Measurements from ENCODE around the gene TMEM200A. TPM values are rescaled to one million over a fixed set of nuclear protein-coding genes. Genes with fewer than 3 reads are reported as not detected.
"Not testable (repeated sequence)": the region's sequence is repeated elsewhere in the genome, so short reads cannot be mapped to it uniquely, and the experiment has no call there.

TMEM200A gene
- total and polyA plus RNA-seq, 10 donors = 0.33 to 2.3 (median 1.3) TPM

DNA sequence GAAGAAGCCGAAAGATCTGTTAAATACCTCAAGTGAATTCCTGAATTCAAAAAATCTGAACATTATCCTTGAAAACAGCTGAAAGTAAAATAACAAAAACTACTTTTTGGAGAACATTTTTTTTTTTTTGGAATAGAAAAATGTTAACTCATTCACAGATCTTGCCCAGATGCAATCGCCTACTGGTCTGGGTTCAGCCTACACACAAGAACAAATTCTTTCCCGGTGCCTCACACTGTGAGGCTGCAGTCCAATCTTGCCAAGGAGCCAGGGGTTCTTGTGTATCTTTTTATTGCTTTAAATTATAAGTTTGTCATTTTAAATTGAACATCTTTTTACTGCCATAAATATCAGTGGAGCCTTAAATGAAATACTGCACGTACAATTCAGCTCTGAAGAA lies 41.2 kb upstream of the TMEM200A start:
- Histone ChIP-seq H3K9me3 (peaks cover 0 to 4% (median 0%) of the 10 kb centered on the region in 8 donors), H3K4me1 (peaks cover 0 to 6% (median 0%) of the 10 kb centered on the region in 6 donors), H3K27ac (no peak overlapping the region), H3K27me3 (replicated peaks in 1 of 7) (no peaks in the 10 kb centered on the region), H3K4me3 (no peak overlapping the region), H3K36me3 (no peaks in the 10 kb centered on the region)
- 73 to 88% (median 87%) methylated on average over 4 of the region's 4 CpGs for WGBS, 5 donors
- TF ChIP-seq POLR2A (IDR thresholded peaks at IDR 0.05) (no peak), POLR2AphosphoS5 (IDR thresholded peaks at IDR 0.05) (no peak)
- TF ChIP-seq, protein P1, sequence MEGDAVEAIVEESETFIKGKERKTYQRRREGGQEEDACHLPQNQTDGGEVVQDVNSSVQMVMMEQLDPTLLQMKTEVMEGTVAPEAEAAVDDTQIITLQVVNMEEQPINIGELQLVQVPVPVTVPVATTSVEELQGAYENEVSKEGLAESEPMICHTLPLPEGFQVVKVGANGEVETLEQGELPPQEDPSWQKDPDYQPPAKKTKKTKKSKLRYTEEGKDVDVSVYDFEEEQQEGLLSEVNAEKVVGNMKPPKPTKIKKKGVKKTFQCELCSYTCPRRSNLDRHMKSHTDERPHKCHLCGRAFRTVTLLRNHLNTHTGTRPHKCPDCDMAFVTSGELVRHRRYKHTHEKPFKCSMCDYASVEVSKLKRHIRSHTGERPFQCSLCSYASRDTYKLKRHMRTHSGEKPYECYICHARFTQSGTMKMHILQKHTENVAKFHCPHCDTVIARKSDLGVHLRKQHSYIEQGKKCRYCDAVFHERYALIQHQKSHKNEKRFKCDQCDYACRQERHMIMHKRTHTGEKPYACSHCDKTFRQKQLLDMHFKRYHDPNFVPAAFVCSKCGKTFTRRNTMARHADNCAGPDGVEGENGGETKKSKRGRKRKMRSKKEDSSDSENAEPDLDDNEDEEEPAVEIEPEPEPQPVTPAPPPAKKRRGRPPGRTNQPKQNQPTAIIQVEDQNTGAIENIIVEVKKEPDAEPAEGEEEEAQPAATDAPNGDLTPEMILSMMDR (IDR thresholded peaks at IDR 0.05 in 8 of 11, conservative IDR thresholded peaks at IDR 0.05 in 3 of 11) = no peak
- intact Hi-C loops (cut with DNase I; ENCODE audit: low total_unique reads) = loop anchor here (10.0 kb wide), 2 partner anchors 370 to 550 kb away; no protein-coding TSS in a partner anchor
- DNase-seq = no peak

DNA sequence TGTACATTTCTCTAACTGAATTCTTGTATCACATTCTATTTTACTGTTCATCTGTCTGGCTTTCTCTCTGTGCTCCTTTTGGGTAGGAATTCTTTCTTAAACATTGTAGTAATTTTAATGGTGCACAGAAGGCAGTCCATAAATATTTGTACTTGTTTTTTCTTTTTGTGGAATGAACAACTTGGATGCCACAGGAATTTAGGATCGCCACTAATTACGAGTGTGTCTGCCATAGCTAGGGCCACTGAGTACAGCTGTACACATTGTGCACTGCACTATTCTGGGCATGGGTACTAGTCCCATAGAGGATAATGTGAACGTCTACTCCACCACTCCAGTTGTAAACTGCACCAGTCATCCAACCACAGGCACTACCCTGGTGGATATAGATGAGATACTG lies 39.3 kb upstream of the TMEM200A start:
- Histone ChIP-seq H3K4me1 (peaks cover 0 to 6% (median 0%) of the 10 kb centered on the region in 6 donors), H3K4me3 (no peak overlapping the region), H3K9me3 (peaks cover 0 to 6% (median 0%) of the 10 kb centered on the region in 8 donors), H3K27me3 (replicated peaks in 1 of 7) (no peaks in the 10 kb centered on the region), H3K36me3 (no peaks in the 10 kb centered on the region), H3K27ac (no peak overlapping the region)
- WGBS, 5 donors = 76 to 94% (median 86%) methylated on average over 3 of the region's 3 CpGs
- intact Hi-C loops (cut with DNase I; ENCODE audit: low total_unique reads) = loop anchor here (10.0 kb wide), 2 partner anchors 368 to 548 kb away; no protein-coding TSS in a partner anchor
- TF ChIP-seq POLR2A (IDR thresholded peaks at IDR 0.05) = no peak
- no peak for TF ChIP-seq POLR2AphosphoS5 (IDR thresholded peaks at IDR 0.05)
- TF ChIP-seq, protein P1 (IDR thresholded peaks at IDR 0.05 in 8 of 11, conservative IDR thresholded peaks at IDR 0.05 in 3 of 11) = no peak
- no peak for DNase-seq

DNA sequence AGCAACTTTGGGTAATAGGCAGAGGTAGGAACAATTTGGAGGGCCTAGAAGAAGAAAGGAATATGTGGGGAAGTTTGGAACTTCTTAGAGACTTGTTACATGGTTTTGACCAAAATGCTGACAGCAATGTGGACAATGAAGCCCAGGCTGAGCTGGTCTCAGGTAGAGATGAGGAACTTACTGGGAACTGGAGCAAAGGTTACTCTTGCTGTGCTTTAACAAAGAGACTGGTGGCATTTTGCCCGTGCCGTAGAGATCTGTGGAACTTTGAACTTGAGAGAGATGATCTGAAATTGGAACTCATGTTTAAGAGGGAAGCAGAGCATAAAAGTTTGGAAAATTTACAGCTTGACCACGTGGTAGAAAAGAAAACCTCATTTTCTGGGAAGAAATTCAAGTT lies 28.3 kb upstream of the TMEM200A start:
- no peak for DNase-seq
- intact Hi-C loops (cut with DNase I; ENCODE audit: low total_unique reads) = no loop called here
- peaks cover 0 to 6% (median under 1%) of the 10 kb centered on the region in 8 donors for H3K9me3 ChIP-seq
- H3K4me1 ChIP-seq = no peaks in the 10 kb centered on the region
- H3K27ac ChIP-seq = no peak overlapping the region
- no peak overlapping the region for H3K4me3 ChIP-seq
- no peaks in the 10 kb centered on the region for H3K27me3 ChIP-seq (replicated peaks in 1 of 7)
- TF ChIP-seq POLR2AphosphoS5 (IDR thresholded peaks at IDR 0.05) (no peak), POLR2A (IDR thresholded peaks at IDR 0.05) (no peak)
- TF ChIP-seq, protein P1 (IDR thresholded peaks at IDR 0.05 in 8 of 11, conservative IDR thresholded peaks at IDR 0.05 in 3 of 11) = no peak
- no peaks in the 10 kb centered on the region for H3K36me3 ChIP-seq
- 58 to 77% (median 66%) methylated on average over 3 of the region's 3 CpGs for WGBS, 5 donors

DNA sequence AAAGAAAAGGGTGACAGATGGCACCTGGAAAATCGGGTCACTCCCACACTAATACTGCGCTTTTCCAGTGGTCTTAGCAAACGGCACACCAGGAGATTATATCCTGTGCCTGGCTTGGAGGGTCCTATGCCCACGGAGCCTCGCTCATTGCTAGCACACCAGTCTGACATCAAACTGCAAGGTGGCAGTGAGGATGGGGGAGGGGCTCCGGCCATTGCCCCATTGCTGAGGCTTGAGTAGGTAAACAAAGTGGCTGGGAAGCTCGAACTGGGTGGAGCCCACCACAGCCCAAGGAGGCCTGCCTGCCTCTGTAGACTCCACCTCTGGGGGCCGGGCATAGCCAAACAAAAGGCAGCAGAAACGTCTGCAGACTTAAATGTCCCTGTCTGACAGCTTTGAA lies 19.5 kb upstream of the TMEM200A start:
- H3K4me1 ChIP-seq; H3K9me3 ChIP-seq; H3K27ac ChIP-seq; intact Hi-C loops (cut with DNase I; ENCODE audit: low total_unique reads); H3K36me3 ChIP-seq; DNase-seq; H3K27me3 ChIP-seq (replicated peaks in 1 of 7); H3K4me3 ChIP-seq: not testable (repeated sequence)
- 85 to 94% (median 85%) methylated on average over 9 of the region's 9 CpGs for WGBS, 5 donors

DNA sequence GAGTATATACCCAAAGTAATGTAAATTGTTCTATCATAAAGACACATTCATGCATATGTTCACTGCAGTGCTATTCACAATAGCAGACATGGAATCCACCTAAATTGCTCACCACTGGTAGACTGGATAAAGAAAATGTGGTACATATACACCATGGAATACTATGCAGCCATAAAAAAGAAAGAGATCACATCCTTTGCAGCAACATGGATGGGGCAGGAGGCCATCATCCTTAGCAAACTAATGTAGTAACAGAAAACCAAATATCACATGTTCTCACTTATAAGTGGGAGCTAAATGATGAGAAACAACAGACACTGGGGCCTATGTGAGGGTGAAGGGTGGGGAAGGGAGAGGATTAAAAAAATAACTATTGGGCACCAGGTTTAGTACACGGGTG lies 11.5 kb upstream of the TMEM200A start:
- no peak for DNase-seq
- H3K4me3 ChIP-seq = no peak overlapping the region
- no peaks in the 10 kb centered on the region for H3K27me3 ChIP-seq (replicated peaks in 1 of 7)
- H3K27ac ChIP-seq = no peak overlapping the region
- peaks cover 0 to 12% (median 0%) of the 10 kb centered on the region in 8 donors for H3K9me3 ChIP-seq
- intact Hi-C loops (cut with DNase I; ENCODE audit: low total_unique reads) = no loop called here
- 80 to 93% (median 87%) methylated on average over 1 of the region's 1 CpG for WGBS, 5 donors
- no peaks in the 10 kb centered on the region for H3K4me1 ChIP-seq
- no peak for TF ChIP-seq POLR2A (IDR thresholded peaks at IDR 0.05)
- TF ChIP-seq POLR2AphosphoS5 (IDR thresholded peaks at IDR 0.05) = no peak
- TF ChIP-seq, protein P1 (IDR thresholded peaks at IDR 0.05 in 8 of 11, conservative IDR thresholded peaks at IDR 0.05 in 3 of 11) = no peak
- H3K36me3 ChIP-seq = no peaks in the 10 kb centered on the region

Data from spleen (tissue), 11 donors.